Erythroblast (primary cell): ENCODE data around the gene ZNF766.
"Not testable (repeated sequence)": the region's sequence is repeated elsewhere in the genome, so short reads cannot be mapped to it uniquely, and the experiment has no call there.

Source experiments
- GATA1 ChIP-seq: IDR thresholded peaks from 2 replicates; pipeline ENCODE4 v1.6.1; 2011; ENCODE audit warnings: low read depth, mild to moderate bottlenecking, control low read depth, low read length, moderate library complexity
- POLR2A ChIP-seq: IDR thresholded peaks from 2 replicates; pipeline ENCODE4 v1.6.1; 2011; ENCODE audit warnings: mild to moderate bottlenecking, low read length

GRCh38 chr19:52265556-52265955 is 3.8 kb upstream of the ZNF766 start:
- TF ChIP-seq POLR2A, GATA1: not testable (repeated sequence)
